Caco-2 (cell line): ENCODE data around the gene CPSF4. TPM values are rescaled to one million over a fixed set of nuclear protein-coding genes. Genes with fewer than 3 reads are reported as not detected.

Source experiments
- BruUV-seq: library from RNA; stranded (reverse); fragments of 400-500 nt; replicated peaks from 2 replicates; lab custom pipeline; 2021; lab: Mats Ljungman, UMichigan
- CTCF ChIA-PET: fragments of 300-600 bp; sonication (Branson Sonifier 250); formaldehyde crosslinking; loops from one replicate; lab custom pipeline; 2022; ENCODE audit warnings: antibody characterized with exemption; lab: Charles Lee
- POLR2A ChIA-PET: fragments of 300-600 bp; sonication (Branson Sonifier 250); formaldehyde crosslinking; loops from one replicate; lab custom pipeline; 2022; ENCODE audit warnings: antibody characterized with exemption; lab: Charles Lee
- DNase-seq, 2 experiments: peaks; one replicate each; pipeline versions ENCODE4 v3.0.0 to v3.0.0-alpha.2; 2020 to 2022
- H3K27me3 ChIP-seq: replicated peaks from 2 replicates; pipeline ENCODE4 v1.6.0; 2011; ENCODE audit warnings: low read length; ENCODE audit not compliant: control insufficient read depth, insufficient read depth
- H3K36me3 ChIP-seq: 2 replicates; pipeline ENCODE4 v1.5.1; 2011; ENCODE audit warnings: low read length; ENCODE audit not compliant: control insufficient read depth, insufficient read depth
- H3K4me1 ChIP-seq: fragments of 250-450 bp; sonication (Bioruptor Pico); 2 replicates; pipeline ENCODE4 v1.5.1; 2020; ENCODE audit warnings: mild to moderate bottlenecking
- H3K4me3 ChIP-seq: 2 replicates; pipeline ENCODE4 v1.5.1; 2011; ENCODE audit warnings: low read depth, mild to moderate bottlenecking, control low read depth, low read length
- H3K9me3 ChIP-seq: fragments of 250-450 bp; sonication (Bioruptor Pico); 2 replicates; pipeline ENCODE4 v1.5.1; 2020; ENCODE audit warnings: mild to moderate bottlenecking, moderate library complexity
- H3K27ac Mint-ChIP-seq: one replicate; pipeline ENCODE4 v1.8.0; 2022; ENCODE audit warnings: mixed read lengths; ENCODE audit not compliant: unreplicated experiment
- H3K27me3 Mint-ChIP-seq: one replicate; pipeline ENCODE4 v1.8.0; 2022; ENCODE audit warnings: mixed read lengths; ENCODE audit not compliant: insufficient read depth, unreplicated experiment
- H3K36me3 Mint-ChIP-seq: one replicate; pipeline ENCODE4 v1.8.0; 2022; ENCODE audit warnings: mild to moderate bottlenecking, mixed read lengths; ENCODE audit not compliant: insufficient read depth, unreplicated experiment
- H3K4me1 Mint-ChIP-seq: one replicate; pipeline ENCODE4 v1.8.0; 2022; ENCODE audit warnings: low read depth, mixed read lengths; ENCODE audit not compliant: unreplicated experiment
- H3K4me3 Mint-ChIP-seq: one replicate; pipeline ENCODE4 v1.8.0; 2022; ENCODE audit warnings: mild to moderate bottlenecking, moderate library complexity, mixed read lengths; ENCODE audit not compliant: unreplicated experiment
- H3K9me3 Mint-ChIP-seq: one replicate; pipeline ENCODE4 v1.8.0; 2022; ENCODE audit warnings: mixed read lengths; ENCODE audit not compliant: unreplicated experiment
- intact Hi-C: fragments of 100-400 bp; cut with micrococcal nuclease; formaldehyde crosslinking; loops from one replicate; pipeline ENCODE4 v1.10.0; 2022; ENCODE audit not compliant: unreplicated experiment
- total RNA-seq: library from RNA; stranded (reverse); gene quantifications from 2 replicates; pipeline ENCODE4 v1.2.3, GENCODE V29; 2022
- TF ChIP-seq, protein P1 (sequence below), 2 experiments: fragments of 200-600 bp in 1 of 2; IDR thresholded peaks; 1 replicate in 1 of 2; 2 replicates in 1 of 2; pipeline versions ENCODE4 v1.5.1 to v1.8.0; 2011 to 2022; ENCODE audit warnings: antibody characterized with exemption in 1 of 2, control low read depth in 1 of 2, inconsistent platforms in 1 of 2, low read depth in 1 of 2, low read length in 1 of 2, mild to moderate bottlenecking in 1 of 2, moderate library complexity in 1 of 2; ENCODE audit not compliant: insufficient read depth in 1 of 2, severe bottlenecking in 1 of 2, unreplicated experiment in 1 of 2

The CPSF4 gene
- total RNA-seq, 1 experiment from 2014 or later, result 158 TPM

DNA sequence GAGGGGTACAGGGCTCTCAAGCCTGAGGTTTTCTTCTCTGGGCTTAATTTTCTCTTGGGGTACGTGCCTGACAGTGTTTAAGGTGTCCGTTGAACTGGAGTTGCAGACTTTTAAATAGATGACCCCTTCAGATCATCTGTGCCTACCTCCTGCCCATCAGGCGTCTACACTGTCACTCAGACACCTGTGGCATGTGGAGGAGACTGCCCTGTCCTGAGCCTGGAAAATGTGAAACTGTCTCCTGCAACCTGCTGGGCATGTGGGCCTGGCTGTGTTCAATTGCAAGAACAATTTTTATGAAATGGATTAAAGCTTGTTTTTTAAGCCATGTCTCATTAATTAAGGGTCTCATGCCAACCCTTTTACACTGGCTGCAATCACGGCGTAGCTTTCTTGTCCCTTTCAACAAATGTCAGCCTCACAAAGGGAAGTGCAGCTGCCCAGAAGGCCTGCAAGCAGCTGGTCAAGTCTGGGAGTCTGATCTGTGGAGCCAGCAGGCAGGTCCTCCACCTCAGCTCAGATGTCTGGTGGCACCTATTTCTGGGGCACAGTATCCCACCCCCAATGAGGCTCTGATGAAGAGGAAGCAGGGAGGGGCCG is 18.4 kb downstream of the CPSF4 start:
- DNase-seq, result no peak
- H3K4me3 ChIP-seq, result no peak overlapping the region
- TF ChIP-seq, protein P1, sequence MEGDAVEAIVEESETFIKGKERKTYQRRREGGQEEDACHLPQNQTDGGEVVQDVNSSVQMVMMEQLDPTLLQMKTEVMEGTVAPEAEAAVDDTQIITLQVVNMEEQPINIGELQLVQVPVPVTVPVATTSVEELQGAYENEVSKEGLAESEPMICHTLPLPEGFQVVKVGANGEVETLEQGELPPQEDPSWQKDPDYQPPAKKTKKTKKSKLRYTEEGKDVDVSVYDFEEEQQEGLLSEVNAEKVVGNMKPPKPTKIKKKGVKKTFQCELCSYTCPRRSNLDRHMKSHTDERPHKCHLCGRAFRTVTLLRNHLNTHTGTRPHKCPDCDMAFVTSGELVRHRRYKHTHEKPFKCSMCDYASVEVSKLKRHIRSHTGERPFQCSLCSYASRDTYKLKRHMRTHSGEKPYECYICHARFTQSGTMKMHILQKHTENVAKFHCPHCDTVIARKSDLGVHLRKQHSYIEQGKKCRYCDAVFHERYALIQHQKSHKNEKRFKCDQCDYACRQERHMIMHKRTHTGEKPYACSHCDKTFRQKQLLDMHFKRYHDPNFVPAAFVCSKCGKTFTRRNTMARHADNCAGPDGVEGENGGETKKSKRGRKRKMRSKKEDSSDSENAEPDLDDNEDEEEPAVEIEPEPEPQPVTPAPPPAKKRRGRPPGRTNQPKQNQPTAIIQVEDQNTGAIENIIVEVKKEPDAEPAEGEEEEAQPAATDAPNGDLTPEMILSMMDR (IDR thresholded peaks at IDR 0.05; ENCODE audit: insufficient read depth in 1 of 2, low read depth in 1 of 2, low read length in 1 of 2, severe bottlenecking in 1 of 2, unreplicated experiment in 1 of 2), result no peak
- no peaks in the 10 kb centered on the region for H3K9me3 Mint-ChIP-seq
- POLR2A ChIA-PET, result no interaction called here
- H3K4me1 ChIP-seq, result no peaks in the 10 kb centered on the region
- H3K27ac Mint-ChIP-seq, result peak overlapping the region; percentile 48
- CTCF ChIA-PET, result no interaction called here
- H3K27me3 Mint-ChIP-seq, result no peaks in the 10 kb centered on the region
- no TSS peak for BruUV-seq
- peaks cover 12% of the 10 kb centered on the region for H3K36me3 ChIP-seq
- intact Hi-C loops, result no loop called here
- H3K27me3 ChIP-seq, result no peaks in the 10 kb centered on the region
- H3K4me1 Mint-ChIP-seq, result peaks cover 22% of the 10 kb centered on the region
- no peak overlapping the region for H3K4me3 Mint-ChIP-seq
- H3K36me3 Mint-ChIP-seq, result peaks cover 100% of the 10 kb centered on the region
- H3K9me3 ChIP-seq, result no peaks in the 10 kb centered on the region

DNA sequence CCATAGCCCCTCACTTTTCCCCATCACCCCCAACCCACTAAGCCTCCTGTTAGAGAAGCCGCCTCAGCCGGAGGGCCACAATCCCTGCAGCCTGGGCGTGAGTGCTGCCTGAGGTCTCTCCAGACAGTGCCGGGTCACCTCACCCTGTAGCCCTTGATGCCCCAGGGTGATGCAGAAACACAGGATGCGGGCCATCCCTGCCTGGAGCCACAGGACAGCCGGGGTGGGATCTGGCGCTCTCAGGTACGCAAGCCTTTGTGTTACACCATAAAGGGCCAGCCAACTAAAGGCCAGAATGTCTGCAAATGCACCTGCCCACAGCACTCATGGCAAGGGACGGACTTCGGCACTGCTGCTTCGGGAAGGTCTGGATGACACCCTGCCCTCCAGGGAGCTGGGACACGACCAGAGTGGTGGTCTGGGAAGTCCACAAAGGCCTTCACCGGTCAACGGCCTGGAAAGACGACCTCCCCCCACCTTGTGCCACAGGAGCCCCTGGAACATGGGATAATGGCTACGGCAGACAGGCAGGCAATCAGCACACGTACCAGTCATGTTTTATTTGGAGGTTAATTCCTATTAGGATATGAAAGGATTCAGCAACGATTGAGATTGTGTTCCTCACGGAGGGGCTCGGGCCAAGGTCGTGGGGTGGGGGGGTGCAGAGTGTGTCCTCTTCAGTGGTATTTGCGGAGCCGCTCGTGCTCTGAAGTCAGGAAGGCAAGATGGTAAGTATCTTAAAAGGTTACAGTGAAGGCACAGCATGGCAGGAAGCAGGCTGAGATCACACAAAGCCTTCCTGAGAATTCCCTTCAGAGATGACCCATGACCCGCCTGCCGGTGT is 19.1 kb downstream of the CPSF4 start:
- H3K36me3 ChIP-seq, result peaks cover 10% of the 10 kb centered on the region

DNA sequence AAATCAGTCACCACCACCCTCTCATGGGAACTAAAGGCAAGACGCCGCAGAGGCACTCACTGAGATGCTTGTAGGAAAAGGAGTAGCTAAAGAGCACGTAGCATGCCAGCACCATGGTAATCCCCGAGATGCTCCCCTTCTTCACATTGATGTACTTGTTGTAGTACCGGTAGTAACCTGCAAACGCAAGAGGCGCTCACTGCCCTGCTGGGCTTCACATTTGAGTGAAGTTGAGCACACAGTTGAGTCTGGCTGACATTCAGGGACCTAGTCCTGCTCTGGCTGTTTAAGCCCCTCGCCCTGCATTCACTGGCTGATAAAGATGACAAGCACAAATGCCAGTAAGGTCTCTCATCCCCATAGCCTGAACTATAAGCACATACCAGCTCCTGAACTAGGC is 20.3 kb downstream of the CPSF4 start:
- POLR2A ChIA-PET, result no interaction called here
- Histone ChIP-seq H3K4me3 (no peak overlapping the region), H3K9me3 (no peaks in the 10 kb centered on the region), H3K27me3 (no peaks in the 10 kb centered on the region), H3K4me1 (no peaks in the 10 kb centered on the region), H3K36me3 (peaks cover 7% of the 10 kb centered on the region)
- Mint-ChIP-seq H3K27me3 (no peaks in the 10 kb centered on the region), H3K36me3 (peaks cover 98% of the 10 kb centered on the region), H3K4me3 (no peak overlapping the region), H3K4me1 (peaks cover 16% of the 10 kb centered on the region), H3K27ac (peak overlapping the region; percentile 51), H3K9me3 (no peaks in the 10 kb centered on the region)
- peak; percentile 49 to 59 for DNase-seq
- no TSS peak for BruUV-seq
- TF ChIP-seq, protein P1 (IDR thresholded peaks at IDR 0.05; ENCODE audit: insufficient read depth in 1 of 2, low read depth in 1 of 2, low read length in 1 of 2, severe bottlenecking in 1 of 2, unreplicated experiment in 1 of 2), result peak; percentile 37 to 43
- CTCF ChIA-PET, result no interaction called here
- intact Hi-C loops, result no loop called here

More for the DNA sequence above, 19.1 kb downstream of the CPSF4 start:
- H3K27me3 ChIP-seq, result no peaks in the 10 kb centered on the region
- POLR2A ChIA-PET, result interaction anchor here (0.6 kb wide), 1 partner anchor 42 kb away, joined by 4 read pairs; the partner anchor contains the start of gene ZNF394
- intact Hi-C loops, result no loop called here
- TF ChIP-seq, protein P1 (IDR thresholded peaks at IDR 0.05; ENCODE audit: insufficient read depth in 1 of 2, low read depth in 1 of 2, low read length in 1 of 2, severe bottlenecking in 1 of 2, unreplicated experiment in 1 of 2), result no peak
- no peaks in the 10 kb centered on the region for H3K9me3 ChIP-seq
- no peak overlapping the region for H3K4me3 Mint-ChIP-seq
- no peaks in the 10 kb centered on the region for H3K9me3 Mint-ChIP-seq
- no peaks in the 10 kb centered on the region for H3K4me1 ChIP-seq
- no TSS peak for BruUV-seq
- no peaks in the 10 kb centered on the region for H3K27me3 Mint-ChIP-seq
- H3K4me3 ChIP-seq, result no peak overlapping the region
- CTCF ChIA-PET, result no interaction called here
- H3K4me1 Mint-ChIP-seq, result peaks cover 22% of the 10 kb centered on the region
- peaks cover 100% of the 10 kb centered on the region for H3K36me3 Mint-ChIP-seq
- DNase-seq, result no peak
- peak overlapping the region; percentile 31 for H3K27ac Mint-ChIP-seq
